Stomach (tissue), 9 donors: ENCODE data around the gene CSF3. TPM values are rescaled to one million over a fixed set of nuclear protein-coding genes. Genes with fewer than 3 reads are reported as not detected.
A peak's percentile ranks its signal among the peaks of the same experiment; 100 is the strongest.

ENCODE experiments used
- DNase-seq, 2 donors: peaks; one replicate each; pipeline versions ENCODE4 v3.0.0 to v3.0.0-alpha.2; 2013 to 2019
- H3K27ac ChIP-seq, 5 donors: fragments of 200-600 bp in 4 of 5; sonication (generic) in 4 of 5; one replicate each; pipeline ENCODE4 v1.5.1; 2013 to 2019; ENCODE audit warnings: mild to moderate bottlenecking in 1 of 5, moderate library complexity in 1 of 5
- H3K27me3 ChIP-seq, 3 donors: fragments of 200-600 bp; sonication (generic); one replicate each; pipeline ENCODE4 v1.5.1; 2017 to 2019; ENCODE audit warnings: mixed run types in 1 of 3
- H3K36me3 ChIP-seq, 4 donors: fragments of 200-600 bp; sonication (generic); 1 replicate in 3 of 4; 2 replicates in 1 of 4; pipeline ENCODE4 v1.5.1; 2016 to 2019
- H3K4me1 ChIP-seq, 4 donors: fragments of 200-600 bp; sonication (generic); one replicate each; pipeline ENCODE4 v1.5.1; 2016 to 2019
- H3K4me3 ChIP-seq, 4 donors: fragments of 200-600 bp; sonication (generic) in 3 of 4; one replicate each; pipeline ENCODE4 v1.5.1; 2016 to 2019; ENCODE audit warnings: mild to moderate bottlenecking in 1 of 4
- H3K9me3 ChIP-seq, 4 donors: fragments of 200-600 bp; sonication (generic); one replicate each; pipeline ENCODE4 v1.5.1; 2016 to 2019
- CTCF ChIP-seq, 7 experiments: fragments of 450-650 bp in 4 of 7; fragments of 200-600 bp in 3 of 7; sonication (generic) in 3 of 7; IDR thresholded peaks; one replicate each; pipeline ENCODE4 v1.5.1; 2016 to 2019; ENCODE audit warnings: antibody characterized with exemption in 7 of 7, control low read depth in 2 of 7, mild to moderate bottlenecking in 1 of 7
- EP300 ChIP-seq: sonication (generic); formaldehyde crosslinking; IDR thresholded peaks from one replicate; pipeline ENCODE4 v1.6.1; 2017; ENCODE audit warnings: antibody characterized with exemption
- POLR2A ChIP-seq, 4 donors: fragments of 450-650 bp; IDR thresholded peaks; one replicate each; pipeline ENCODE4 v1.6.1; 2016; ENCODE audit warnings: antibody characterized with exemption in 4 of 4, control low read depth in 2 of 4, mild to moderate bottlenecking in 1 of 4, moderate library complexity in 1 of 4
- POLR2AphosphoS5 ChIP-seq, 3 donors: sonication (generic); formaldehyde crosslinking; IDR thresholded peaks; one replicate each; pipeline ENCODE4 v1.6.1; 2016; ENCODE audit warnings: antibody characterized with exemption in 3 of 3
- WGBS, 5 donors: extraction: QIAGEN DNeasy Blood & Tissue Kit in 3 of 5; methylation state at CpG; one replicate each; pipeline versions ENCODE4 v1.1.5 to v1.1.7; 2013 to 2018; 5-methylcytosine and 5-hydroxymethylcytosine counted together
- intact Hi-C: fragments of 100-400 bp; cut with DNase I; formaldehyde crosslinking; loops from one replicate; pipeline ENCODE4 v1.15.1; 2023; ENCODE audit warnings: low total_unique reads
- polyA plus RNA-seq, 3 donors: library from polyadenylated mRNA; stranded (reverse); fragments of 200-250 nt; gene quantifications; one replicate each; pipeline ENCODE4 v1.2.3, GENCODE V29; 2013
- total RNA-seq, 5 donors: library from RNA; depleted of rRNA; stranded (reverse); fragments of >200 nt; gene quantifications; one replicate each; pipeline versions ENCODE4 v1.1.0 to v1.2.3, GENCODE V29; 2014 to 2016
- donor health status: healthy with polysubstance abuse.
- donor health status: Bipolar disorder and iron deficiency.
- donor health status: healthy.

CSF3 gene
- total and polyA plus RNA-seq, 8 donors, result 0.55 to 16.2 (median 1.6) TPM; not detected in 2

- DNase-seq, result no peak
- TF ChIP-seq EP300, result no peak
- no peak for TF ChIP-seq POLR2AphosphoS5 (IDR thresholded peaks at IDR 0.05)
- TF ChIP-seq CTCF (IDR thresholded peaks at IDR 0.05), result no peak
- TF ChIP-seq POLR2A (IDR thresholded peaks at IDR 0.05), result no peak
- no peaks in the 10 kb centered on the region for H3K9me3 ChIP-seq
- intact Hi-C loops, result loop anchor here (10.0 kb wide), 1 partner anchor 60 kb away; no protein-coding TSS in a partner anchor
- H3K27ac ChIP-seq, result no peak overlapping the region
- H3K4me1 ChIP-seq, result peaks cover 47 to 71% (median 53%) of the 10 kb centered on the region in 4 donors
- H3K36me3 ChIP-seq, result peaks cover 58 to 91% (median 85%) of the 10 kb centered on the region in 4 donors
- WGBS, 5 donors, result 91 to 94% (median 93%) methylated on average over 8 of the region's 8 CpGs
- H3K4me3 ChIP-seq, result no peak overlapping the region
- H3K27me3 ChIP-seq, result no peaks in the 10 kb centered on the region
Measured at GRCh38 chr17:40024901-40025300, 9.7 kb downstream of the CSF3 start.

- no peak overlapping the region for H3K4me3 ChIP-seq
- H3K9me3 ChIP-seq, result no peaks in the 10 kb centered on the region
- peaks cover 58 to 91% (median 85%) of the 10 kb centered on the region in 4 donors for H3K36me3 ChIP-seq
- H3K27ac ChIP-seq, result no peak overlapping the region
- intact Hi-C loops, result loop anchor here (10.0 kb wide), 1 partner anchor 59 kb away; no protein-coding TSS in a partner anchor
- peaks cover 47 to 64% (median 52%) of the 10 kb centered on the region in 4 donors for H3K4me1 ChIP-seq
- H3K27me3 ChIP-seq, result no peaks in the 10 kb centered on the region
- DNase-seq, result no peak
- TF ChIP-seq POLR2A (IDR thresholded peaks at IDR 0.05) (no peak), EP300 (no peak), POLR2AphosphoS5 (IDR thresholded peaks at IDR 0.05) (no peak), CTCF (IDR thresholded peaks at IDR 0.05) (no peak)
- 79 to 92% (median 86%) methylated on average over 2 of the region's 2 CpGs for WGBS, 5 donors
Measured at GRCh38 chr17:40025559-40025958, 10.3 kb downstream of the CSF3 start.

GRCh38 chr17:40025991-40026815 lies 11.0 kb downstream of the CSF3 start:
- DNase-seq, result no peak
- peaks cover 64 to 93% (median 86%) of the 10 kb centered on the region in 4 donors for H3K36me3 ChIP-seq
- H3K9me3 ChIP-seq, result no peaks in the 10 kb centered on the region
- H3K4me3 ChIP-seq, result no peak overlapping the region
- WGBS, 5 donors, result 62 to 69% (median 66%) methylated on average over 21 to 22 of the region's 22 CpGs
- intact Hi-C loops, result loop anchor here (10.0 kb wide), 1 partner anchor 59 kb away; no protein-coding TSS in a partner anchor
- peak overlapping the region in 1 of 5 donors; percentile 44 for H3K27ac ChIP-seq
- TF ChIP-seq CTCF (IDR thresholded peaks at IDR 0.05) (no peak), POLR2AphosphoS5 (IDR thresholded peaks at IDR 0.05) (no peak), EP300 (no peak), POLR2A (IDR thresholded peaks at IDR 0.05) (no peak)
- peaks cover 45 to 58% (median 52%) of the 10 kb centered on the region in 4 donors for H3K4me1 ChIP-seq
- H3K27me3 ChIP-seq, result no peaks in the 10 kb centered on the region

- Histone ChIP-seq H3K27me3 (no peaks in the 10 kb centered on the region), H3K4me1 (peaks cover 44 to 58% (median 52%) of the 10 kb centered on the region in 4 donors), H3K9me3 (no peaks in the 10 kb centered on the region), H3K36me3 (peaks cover 62 to 93% (median 86%) of the 10 kb centered on the region in 4 donors), H3K4me3 (no peak overlapping the region), H3K27ac (peak overlapping the region in 2 of 5 donors; percentile 32 to 44)
- no peak for TF ChIP-seq EP300
- TF ChIP-seq CTCF (IDR thresholded peaks at IDR 0.05), result peak in 5 of 7 experiments; percentile 80 to 96 (median 93)
- peak in 1 of 3 donors; percentile 59 for TF ChIP-seq POLR2AphosphoS5 (IDR thresholded peaks at IDR 0.05)
- DNase-seq, result peak; percentile 86 to 95
- 22 to 30% (median 27%) methylated on average over 24 to 33 of the region's 33 CpGs for WGBS, 5 donors
- intact Hi-C loops, result loop anchor here (10.0 kb wide), 1 partner anchor 58 kb away; no protein-coding TSS in a partner anchor
Measured at GRCh38 chr17:40026816-40027613, 11.8 kb downstream of the CSF3 start.
